ENCODE results near the gene SPPL2C.

SPPL2C gene

DNA sequence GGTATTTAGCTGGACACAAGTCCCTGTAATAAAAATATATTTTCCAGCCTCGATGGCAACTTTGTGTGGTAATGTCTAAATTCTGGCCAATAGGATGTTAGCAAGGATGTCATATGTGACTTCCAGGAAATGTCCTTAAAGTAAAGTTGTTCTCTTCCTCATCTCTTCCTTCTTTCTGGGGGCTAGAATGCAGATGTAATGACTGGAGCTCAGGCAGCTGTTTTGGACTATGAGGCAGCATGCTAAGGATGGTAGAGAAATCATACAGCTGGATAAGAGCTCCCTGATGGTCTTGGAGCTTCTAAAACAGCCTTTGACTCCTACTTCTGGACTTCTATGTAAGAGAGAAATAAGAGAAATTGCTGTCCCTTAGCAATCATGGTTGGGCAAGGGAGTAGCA, 32.8 kb downstream of the SPPL2C start (continued):
- TF ChIP-seq, protein P1, sequence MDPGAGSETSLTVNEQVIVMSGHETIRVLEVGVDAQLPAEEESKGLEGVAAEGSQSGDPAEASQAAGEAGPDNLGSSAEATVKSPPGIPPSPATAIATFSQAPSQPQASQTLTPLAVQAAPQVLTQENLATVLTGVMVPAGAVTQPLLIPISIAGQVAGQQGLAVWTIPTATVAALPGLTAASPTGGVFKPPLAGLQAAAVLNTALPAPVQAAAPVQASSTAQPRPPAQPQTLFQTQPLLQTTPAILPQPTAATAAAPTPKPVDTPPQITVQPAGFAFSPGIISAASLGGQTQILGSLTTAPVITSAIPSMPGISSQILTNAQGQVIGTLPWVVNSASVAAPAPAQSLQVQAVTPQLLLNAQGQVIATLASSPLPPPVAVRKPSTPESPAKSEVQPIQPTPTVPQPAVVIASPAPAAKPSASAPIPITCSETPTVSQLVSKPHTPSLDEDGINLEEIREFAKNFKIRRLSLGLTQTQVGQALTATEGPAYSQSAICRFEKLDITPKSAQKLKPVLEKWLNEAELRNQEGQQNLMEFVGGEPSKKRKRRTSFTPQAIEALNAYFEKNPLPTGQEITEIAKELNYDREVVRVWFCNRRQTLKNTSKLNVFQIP (CRISPR knock-in tag; IDR thresholded peaks at IDR 0.05; ENCODE audit: borderline replicate concordance, low read depth): no peak

DNA sequence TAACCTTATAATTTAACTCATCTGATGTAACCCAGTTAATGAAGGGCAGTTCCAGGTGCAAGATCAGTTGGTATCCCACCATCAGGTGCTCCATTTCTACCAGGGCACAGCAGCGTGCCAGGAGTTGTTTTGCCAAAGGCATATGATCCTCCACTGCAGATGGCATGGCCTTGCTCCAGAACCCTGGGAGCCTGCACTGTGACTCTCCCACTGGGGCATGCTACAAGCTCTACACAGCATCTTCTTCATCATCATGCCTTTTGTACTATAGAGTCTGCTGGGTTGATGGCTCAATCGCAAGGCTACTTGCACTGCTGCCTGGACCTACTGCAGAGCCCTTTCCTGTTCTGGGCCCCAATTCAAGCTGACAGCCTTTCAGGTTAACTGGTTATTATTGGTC, 38.4 kb downstream of the SPPL2C start:
- ATAC-seq: no peak
- TF ChIP-seq, protein P2, sequence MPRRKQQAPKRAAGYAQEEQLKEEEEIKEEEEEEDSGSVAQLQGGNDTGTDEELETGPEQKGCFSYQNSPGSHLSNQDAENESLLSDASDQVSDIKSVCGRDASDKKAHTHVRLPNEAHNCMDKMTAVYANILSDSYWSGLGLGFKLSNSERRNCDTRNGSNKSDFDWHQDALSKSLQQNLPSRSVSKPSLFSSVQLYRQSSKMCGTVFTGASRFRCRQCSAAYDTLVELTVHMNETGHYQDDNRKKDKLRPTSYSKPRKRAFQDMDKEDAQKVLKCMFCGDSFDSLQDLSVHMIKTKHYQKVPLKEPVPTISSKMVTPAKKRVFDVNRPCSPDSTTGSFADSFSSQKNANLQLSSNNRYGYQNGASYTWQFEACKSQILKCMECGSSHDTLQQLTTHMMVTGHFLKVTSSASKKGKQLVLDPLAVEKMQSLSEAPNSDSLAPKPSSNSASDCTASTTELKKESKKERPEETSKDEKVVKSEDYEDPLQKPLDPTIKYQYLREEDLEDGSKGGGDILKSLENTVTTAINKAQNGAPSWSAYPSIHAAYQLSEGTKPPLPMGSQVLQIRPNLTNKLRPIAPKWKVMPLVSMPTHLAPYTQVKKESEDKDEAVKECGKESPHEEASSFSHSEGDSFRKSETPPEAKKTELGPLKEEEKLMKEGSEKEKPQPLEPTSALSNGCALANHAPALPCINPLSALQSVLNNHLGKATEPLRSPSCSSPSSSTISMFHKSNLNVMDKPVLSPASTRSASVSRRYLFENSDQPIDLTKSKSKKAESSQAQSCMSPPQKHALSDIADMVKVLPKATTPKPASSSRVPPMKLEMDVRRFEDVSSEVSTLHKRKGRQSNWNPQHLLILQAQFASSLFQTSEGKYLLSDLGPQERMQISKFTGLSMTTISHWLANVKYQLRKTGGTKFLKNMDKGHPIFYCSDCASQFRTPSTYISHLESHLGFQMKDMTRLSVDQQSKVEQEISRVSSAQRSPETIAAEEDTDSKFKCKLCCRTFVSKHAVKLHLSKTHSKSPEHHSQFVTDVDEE (CRISPR knock-in tag; IDR thresholded peaks at IDR 0.05): no peak
- TF ChIP-seq GLIS3 (CRISPR knock-in tag; IDR thresholded peaks at IDR 0.05) (no peak), ARNTL (CRISPR knock-in tag; IDR thresholded peaks at IDR 0.05; ENCODE audit: borderline replicate concordance, low read depth) (no peak), TOX (CRISPR knock-in tag; IDR thresholded peaks at IDR 0.05; ENCODE audit: borderline replicate concordance) (no peak), PPARA (CRISPR knock-in tag; IDR thresholded peaks at IDR 0.05; ENCODE audit: borderline replicate concordance) (no peak), ESRRG (CRISPR knock-in tag; IDR thresholded peaks at IDR 0.05) (no peak), ZNF565 (CRISPR knock-in tag; conservative IDR thresholded peaks at IDR 0.05; ENCODE audit: low read depth) (no peak)
- TF ChIP-seq, protein P3, sequence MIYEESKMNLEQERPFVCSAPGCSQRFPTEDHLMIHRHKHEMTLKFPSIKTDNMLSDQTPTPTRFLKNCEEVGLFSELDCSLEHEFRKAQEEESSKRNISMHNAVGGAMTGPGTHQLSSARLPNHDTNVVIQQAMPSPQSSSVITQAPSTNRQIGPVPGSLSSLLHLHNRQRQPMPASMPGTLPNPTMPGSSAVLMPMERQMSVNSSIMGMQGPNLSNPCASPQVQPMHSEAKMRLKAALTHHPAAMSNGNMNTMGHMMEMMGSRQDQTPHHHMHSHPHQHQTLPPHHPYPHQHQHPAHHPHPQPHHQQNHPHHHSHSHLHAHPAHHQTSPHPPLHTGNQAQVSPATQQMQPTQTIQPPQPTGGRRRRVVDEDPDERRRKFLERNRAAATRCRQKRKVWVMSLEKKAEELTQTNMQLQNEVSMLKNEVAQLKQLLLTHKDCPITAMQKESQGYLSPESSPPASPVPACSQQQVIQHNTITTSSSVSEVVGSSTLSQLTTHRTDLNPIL (CRISPR knock-in tag; IDR thresholded peaks at IDR 0.05; ENCODE audit: low read depth): no peak

DNA sequence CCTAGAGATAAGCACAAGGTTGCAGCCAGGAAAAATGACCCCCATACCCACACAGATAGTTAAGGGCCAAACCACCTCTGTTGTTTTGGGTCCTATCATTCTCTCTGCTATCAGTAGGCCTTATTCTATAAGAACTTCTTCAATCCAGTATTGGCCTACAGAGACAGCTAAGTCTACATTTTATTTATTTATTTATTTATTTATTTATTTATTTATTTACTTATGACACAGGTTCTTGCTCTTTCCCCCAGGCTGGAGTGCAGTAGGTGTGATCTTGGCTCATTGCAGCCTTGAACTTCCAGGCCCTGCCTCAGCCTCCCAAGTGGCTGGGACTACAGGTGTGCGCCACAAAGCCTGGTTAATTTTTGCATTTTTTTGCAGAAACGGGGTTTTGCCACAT, 42.2 kb downstream of the SPPL2C start:
- no peak for TF ChIP-seq ESRRG (CRISPR knock-in tag; IDR thresholded peaks at IDR 0.05)
- TF ChIP-seq, protein P1 (CRISPR knock-in tag; IDR thresholded peaks at IDR 0.05; ENCODE audit: borderline replicate concordance, low read depth): no peak
- no peak for TF ChIP-seq ZFP3 (CRISPR knock-in tag; IDR thresholded peaks at IDR 0.05)
- no peak for TF ChIP-seq ZNF70 (CRISPR knock-in tag; IDR thresholded peaks at IDR 0.05)
- TF ChIP-seq, protein P3 (CRISPR knock-in tag; IDR thresholded peaks at IDR 0.05; ENCODE audit: low read depth): no peak
- TF ChIP-seq PPARA (CRISPR knock-in tag; IDR thresholded peaks at IDR 0.05; ENCODE audit: borderline replicate concordance): no peak
- no peak for ATAC-seq

DNA sequence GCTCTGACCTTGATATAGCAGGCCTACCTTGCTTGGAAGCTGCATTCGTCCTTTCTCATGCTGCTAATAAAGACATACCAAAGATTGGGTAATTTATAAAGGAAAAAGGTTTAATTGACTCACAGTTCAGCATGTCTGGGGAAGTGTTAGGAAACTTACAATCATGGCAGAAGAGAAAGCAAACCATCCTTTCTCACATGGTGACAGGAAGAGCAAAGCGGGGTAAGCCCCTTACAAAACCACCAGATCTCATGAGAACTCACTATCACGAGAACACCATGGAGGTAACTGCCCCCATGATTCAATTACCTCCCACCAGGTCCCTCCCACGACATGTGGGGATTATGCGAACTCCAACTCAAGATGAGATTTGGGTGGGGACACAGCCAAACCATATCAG, 43.7 kb downstream of the SPPL2C start:
- TF ChIP-seq SNAI2 (CRISPR knock-in tag; IDR thresholded peaks at IDR 0.05) (no peak), PPARA (CRISPR knock-in tag; IDR thresholded peaks at IDR 0.05; ENCODE audit: borderline replicate concordance) (no peak), GLIS3 (CRISPR knock-in tag; IDR thresholded peaks at IDR 0.05) (no peak), ESRRG (CRISPR knock-in tag; IDR thresholded peaks at IDR 0.05) (no peak), ZC3H10 (CRISPR knock-in tag; IDR thresholded peaks at IDR 0.05) (no peak), RARB (CRISPR knock-in tag; IDR thresholded peaks at IDR 0.05) (no peak), ISL1 (CRISPR knock-in tag; IDR thresholded peaks at IDR 0.05) (no peak), ZNF8 (CRISPR knock-in tag; IDR thresholded peaks at IDR 0.05) (no peak)
- TF ChIP-seq, protein P1 (CRISPR knock-in tag; IDR thresholded peaks at IDR 0.05; ENCODE audit: borderline replicate concordance, low read depth): no peak
- TF ChIP-seq, protein P4, sequence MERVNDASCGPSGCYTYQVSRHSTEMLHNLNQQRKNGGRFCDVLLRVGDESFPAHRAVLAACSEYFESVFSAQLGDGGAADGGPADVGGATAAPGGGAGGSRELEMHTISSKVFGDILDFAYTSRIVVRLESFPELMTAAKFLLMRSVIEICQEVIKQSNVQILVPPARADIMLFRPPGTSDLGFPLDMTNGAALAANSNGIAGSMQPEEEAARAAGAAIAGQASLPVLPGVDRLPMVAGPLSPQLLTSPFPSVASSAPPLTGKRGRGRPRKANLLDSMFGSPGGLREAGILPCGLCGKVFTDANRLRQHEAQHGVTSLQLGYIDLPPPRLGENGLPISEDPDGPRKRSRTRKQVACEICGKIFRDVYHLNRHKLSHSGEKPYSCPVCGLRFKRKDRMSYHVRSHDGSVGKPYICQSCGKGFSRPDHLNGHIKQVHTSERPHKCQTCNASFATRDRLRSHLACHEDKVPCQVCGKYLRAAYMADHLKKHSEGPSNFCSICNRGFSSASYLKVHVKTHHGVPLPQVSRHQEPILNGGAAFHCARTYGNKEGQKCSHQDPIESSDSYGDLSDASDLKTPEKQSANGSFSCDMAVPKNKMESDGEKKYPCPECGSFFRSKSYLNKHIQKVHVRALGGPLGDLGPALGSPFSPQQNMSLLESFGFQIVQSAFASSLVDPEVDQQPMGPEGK (CRISPR knock-in tag; IDR thresholded peaks at IDR 0.05; ENCODE audit: borderline replicate concordance): no peak
- TF ChIP-seq, protein P3 (CRISPR knock-in tag; IDR thresholded peaks at IDR 0.05; ENCODE audit: low read depth): no peak

More for the DNA sequence above, 43.7 kb downstream of the SPPL2C start:
- ATAC-seq: no peak
